ENCODE data around the gene ANKFN1. TPM values are rescaled to one million over a fixed set of nuclear protein-coding genes. Genes with fewer than 3 reads are reported as not detected.

ANKFN1 gene
- polyA plus RNA-seq, 3 donors: not detected

DNA sequence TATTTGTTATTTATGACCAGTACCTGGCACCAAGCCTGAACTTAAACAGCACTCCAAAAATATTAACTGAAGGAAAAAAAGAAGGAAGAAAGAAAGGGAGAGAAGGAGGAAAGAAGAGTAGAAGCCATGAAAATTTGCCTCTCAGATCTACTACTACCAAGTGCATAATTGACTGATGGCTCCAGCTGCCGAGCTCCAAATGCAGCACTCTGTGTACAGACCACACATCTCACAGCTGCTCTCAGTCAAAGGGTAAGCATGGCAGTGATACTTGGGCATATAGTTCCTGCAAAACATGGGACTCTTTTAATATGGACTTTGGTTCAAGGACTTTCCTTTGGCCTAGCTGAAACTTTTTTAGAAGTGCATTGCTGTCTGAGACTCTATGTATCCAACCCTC lies 396.2 kb downstream of the ANKFN1 start:
- DNase-seq: no peak
- no CpG with 5 or more reads among the region's 1 CpG for WGBS (ENCODE audit: insufficient coverage)
- H3K4me1 ChIP-seq (ENCODE audit: control insufficient read depth in 1 of 2, insufficient read depth in 2 of 2, low read length in 2 of 2): no peaks in the 10 kb centered on the region
- H2AFZ ChIP-seq (ENCODE audit: insufficient read depth, low read depth, low read length, poor library complexity, severe bottlenecking): no peak overlapping the region
- no peak overlapping the region for H3K27ac ChIP-seq (ENCODE audit: low read depth in 1 of 2, low read length in 2 of 2)
- H3K9ac ChIP-seq (ENCODE audit: insufficient read depth, low read length, poor library complexity, severe bottlenecking): no peak overlapping the region
- Mint-ChIP-seq H3K4me1 (no peaks in the 10 kb centered on the region), H3K27me3 (ENCODE audit: low read depth in 3 of 3) (no peaks in the 10 kb centered on the region), H3K4me3 (no peak overlapping the region), H3K27ac (no peak overlapping the region), H3K9me3 (peaks cover 18 to 37% (median 28%) of the 10 kb centered on the region in 7 donors), H3K36me3 (no peaks in the 10 kb centered on the region)
- no peaks in the 10 kb centered on the region for H4K20me1 ChIP-seq (ENCODE audit: insufficient read depth, low read length)
- H3K36me3 ChIP-seq (replicated peaks in 1 of 2; ENCODE audit: control insufficient read depth in 1 of 2, insufficient read depth in 2 of 2, low read length in 2 of 2): no peaks in the 10 kb centered on the region
- intact Hi-C loops (cut with micrococcal nuclease): no loop called here
- H3K27me3 ChIP-seq (ENCODE audit: control insufficient read depth in 2 of 2, insufficient read depth in 2 of 2, low read length in 2 of 2): no peaks in the 10 kb centered on the region
- no peak overlapping the region for H3K4me3 ChIP-seq (replicated peaks in 1 of 3; ENCODE audit: low read depth in 2 of 3, low read length in 3 of 3)
- TF ChIP-seq CTCF (IDR thresholded peaks at IDR 0.05): no peak
- H3K79me2 ChIP-seq (ENCODE audit: insufficient read depth, low read length): no peaks in the 10 kb centered on the region
- H3K4me2 ChIP-seq (replicated peaks; ENCODE audit: extremely low read depth, low read length, poor library complexity, severe bottlenecking): no peak overlapping the region
- peaks cover 19% of the 10 kb centered on the region in 2 donors for H3K9me3 ChIP-seq (replicated peaks in 1 of 2; ENCODE audit: control insufficient read depth in 1 of 2, insufficient read depth in 1 of 2, low read length in 2 of 2)

DNA sequence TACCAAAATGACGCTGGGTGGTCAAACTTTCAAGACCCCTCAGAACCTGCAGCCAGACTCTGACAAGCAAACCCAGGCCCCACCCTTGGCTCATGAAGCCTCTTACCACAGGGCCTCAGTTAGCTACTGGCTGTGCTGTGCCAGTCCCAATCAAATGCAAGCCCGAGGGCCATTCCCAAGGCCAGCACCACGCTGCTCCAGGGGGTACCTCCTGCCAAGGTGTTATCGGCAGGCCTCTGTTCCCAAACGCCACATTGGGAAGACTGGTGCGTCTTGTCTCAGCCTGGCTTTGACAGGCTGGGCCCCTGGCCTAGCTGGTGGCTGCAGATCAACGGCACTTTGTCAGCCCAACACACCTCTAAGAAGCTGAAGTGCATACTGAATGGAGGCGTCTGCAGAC lies 404.4 kb downstream of the ANKFN1 start:
- Histone ChIP-seq H3K4me1 (ENCODE audit: control insufficient read depth in 1 of 2, insufficient read depth in 2 of 2, low read length in 2 of 2) (no peaks in the 10 kb centered on the region), H3K79me2 (ENCODE audit: insufficient read depth, low read length) (no peaks in the 10 kb centered on the region), H4K20me1 (ENCODE audit: insufficient read depth, low read length) (no peaks in the 10 kb centered on the region), H2AFZ (ENCODE audit: insufficient read depth, low read depth, low read length, poor library complexity, severe bottlenecking) (no peak overlapping the region), H3K36me3 (replicated peaks in 1 of 2; ENCODE audit: control insufficient read depth in 1 of 2, insufficient read depth in 2 of 2, low read length in 2 of 2) (no peaks in the 10 kb centered on the region), H3K9me3 (replicated peaks in 1 of 2; ENCODE audit: control insufficient read depth in 1 of 2, insufficient read depth in 1 of 2, low read length in 2 of 2) (no peaks in the 10 kb centered on the region), H3K4me3 (replicated peaks in 1 of 3; ENCODE audit: low read depth in 2 of 3, low read length in 3 of 3) (no peak overlapping the region), H3K27me3 (ENCODE audit: control insufficient read depth in 2 of 2, insufficient read depth in 2 of 2, low read length in 2 of 2) (no peaks in the 10 kb centered on the region), H3K27ac (ENCODE audit: low read depth in 1 of 2, low read length in 2 of 2) (no peak overlapping the region), H3K4me2 (replicated peaks; ENCODE audit: extremely low read depth, low read length, poor library complexity, severe bottlenecking) (no peak overlapping the region), H3K9ac (ENCODE audit: insufficient read depth, low read length, poor library complexity, severe bottlenecking) (no peak overlapping the region)
- Mint-ChIP-seq H3K4me1 (no peaks in the 10 kb centered on the region), H3K27ac (no peak overlapping the region), H3K4me3 (no peak overlapping the region), H3K36me3 (no peaks in the 10 kb centered on the region), H3K27me3 (ENCODE audit: low read depth in 3 of 3) (peaks cover 0 to 3% (median 0%) of the 10 kb centered on the region in 3 donors), H3K9me3 (peaks cover 0 to 5% (median under 1%) of the 10 kb centered on the region in 7 donors)
- no peak for TF ChIP-seq CTCF (IDR thresholded peaks at IDR 0.05)
- no peak for DNase-seq
- intact Hi-C loops (cut with micrococcal nuclease): no loop called here
- 97% methylated on average over 7 of the region's 8 CpGs for WGBS (ENCODE audit: insufficient coverage)
